Activated gamma-delta T cell (primary cell): ENCODE data around the gene SLMAP.

Experiments used
- DNase-seq: peaks from one replicate; lab custom pipeline; 2025; lab: John Stamatoyannopoulos, UW

SLMAP gene

DNA sequence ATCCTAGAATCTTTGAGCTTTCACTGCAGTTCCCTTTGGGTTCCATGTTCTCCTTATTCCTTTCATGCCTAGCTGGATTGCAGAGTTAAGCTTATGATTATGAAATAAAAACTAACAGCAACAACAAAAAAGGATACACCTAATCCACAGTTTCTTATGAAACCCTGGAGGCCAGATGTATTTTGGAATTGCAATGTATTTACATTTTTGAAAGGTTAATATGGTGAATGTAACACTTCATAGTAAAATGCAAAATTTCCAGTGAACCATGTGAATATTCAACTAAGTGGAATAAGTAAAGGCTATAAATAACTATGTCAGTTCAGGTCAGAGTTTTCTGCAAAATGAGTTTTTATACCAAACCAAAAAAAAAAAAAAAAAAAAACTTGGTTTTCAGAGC is 186.3 kb downstream of the SLMAP start:
- DNase-seq = no peak

DNA sequence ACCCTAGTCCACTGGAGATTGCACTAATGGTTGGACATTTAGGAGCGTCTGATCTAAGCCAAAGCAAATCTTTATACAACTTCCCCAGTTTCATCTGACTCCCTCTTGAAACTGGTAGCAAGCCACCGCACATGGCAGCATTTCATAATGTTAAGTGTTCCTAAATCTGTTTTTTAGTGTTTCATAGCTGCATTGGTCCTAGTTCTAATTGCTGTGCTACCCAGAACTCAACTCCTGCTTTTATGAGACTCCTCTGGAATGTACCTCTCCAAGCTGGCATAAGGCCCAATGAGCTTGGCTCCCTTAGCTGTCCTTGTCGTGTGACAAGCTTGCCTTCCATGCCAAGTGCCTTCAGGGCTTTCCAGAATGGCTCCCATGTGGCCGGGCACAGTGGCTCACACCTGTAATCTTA is 186.8 kb downstream of the SLMAP start:
- DNase-seq = no peak

DNA sequence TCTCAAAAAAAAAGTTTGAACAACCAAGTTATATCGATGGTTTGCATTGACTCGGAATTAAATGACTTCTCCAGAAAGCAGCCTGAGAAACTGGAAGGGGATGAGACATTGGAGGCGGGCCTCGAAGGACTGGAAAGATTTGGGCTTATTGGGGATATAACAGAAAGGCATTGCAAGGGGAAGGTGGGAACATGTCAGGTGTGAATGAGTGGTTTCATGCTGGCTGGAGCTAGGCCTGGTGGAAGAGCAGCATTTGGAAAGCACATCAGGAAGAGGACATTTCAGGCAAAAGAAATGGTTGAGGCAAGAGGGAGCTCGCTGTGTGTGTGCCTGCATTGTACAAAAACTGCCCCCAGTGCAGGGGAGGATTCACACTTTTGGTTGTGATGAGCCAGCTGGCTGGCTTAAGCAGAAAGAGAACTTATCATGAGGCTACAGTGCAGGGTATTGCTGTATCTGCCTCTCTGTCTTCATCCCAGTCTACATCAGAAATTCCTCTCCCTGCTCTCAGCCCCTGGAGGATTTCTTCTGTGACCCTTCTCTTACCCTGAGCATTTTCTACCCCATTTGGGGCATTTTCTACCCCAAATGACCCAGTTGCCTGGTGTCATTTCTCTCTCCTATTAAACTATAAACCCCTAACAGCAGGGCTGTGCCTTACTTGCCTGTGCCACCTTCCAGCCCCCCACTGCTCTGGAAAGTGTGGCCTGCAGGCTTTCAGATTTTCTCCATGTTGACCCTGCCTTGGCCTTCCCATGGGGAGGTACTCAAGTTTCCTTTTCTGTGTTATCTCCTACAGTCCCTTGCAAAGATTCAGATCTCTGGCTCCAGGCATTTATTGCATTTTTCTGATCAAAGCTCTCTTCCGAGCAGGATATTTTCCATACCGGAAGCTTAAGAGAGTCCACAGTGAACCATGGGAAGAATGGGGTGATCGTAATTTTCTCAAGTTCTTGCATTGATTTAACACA is 187.7 kb downstream of the SLMAP start:
- DNase-seq = no peak

DNA sequence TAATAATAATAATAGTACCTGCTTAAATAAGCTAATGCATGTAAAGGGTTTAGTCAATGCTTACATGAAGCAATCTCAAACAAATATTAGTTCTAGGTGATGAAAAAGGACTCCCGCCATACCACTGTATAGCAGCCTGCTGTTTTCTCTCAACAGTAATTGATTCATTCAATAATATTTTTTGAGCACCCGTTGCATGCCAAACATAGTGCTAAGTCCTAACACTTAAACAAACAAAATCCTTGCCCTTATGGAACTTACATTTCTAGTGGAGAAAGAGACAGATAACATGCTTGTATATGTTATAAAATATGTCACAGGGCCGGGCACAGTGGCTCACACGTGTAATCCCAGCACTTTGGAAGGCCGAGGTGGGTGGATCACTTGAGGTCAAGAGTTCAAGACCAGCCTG is 190.9 kb downstream of the SLMAP start:
- DNase-seq = no peak

DNA sequence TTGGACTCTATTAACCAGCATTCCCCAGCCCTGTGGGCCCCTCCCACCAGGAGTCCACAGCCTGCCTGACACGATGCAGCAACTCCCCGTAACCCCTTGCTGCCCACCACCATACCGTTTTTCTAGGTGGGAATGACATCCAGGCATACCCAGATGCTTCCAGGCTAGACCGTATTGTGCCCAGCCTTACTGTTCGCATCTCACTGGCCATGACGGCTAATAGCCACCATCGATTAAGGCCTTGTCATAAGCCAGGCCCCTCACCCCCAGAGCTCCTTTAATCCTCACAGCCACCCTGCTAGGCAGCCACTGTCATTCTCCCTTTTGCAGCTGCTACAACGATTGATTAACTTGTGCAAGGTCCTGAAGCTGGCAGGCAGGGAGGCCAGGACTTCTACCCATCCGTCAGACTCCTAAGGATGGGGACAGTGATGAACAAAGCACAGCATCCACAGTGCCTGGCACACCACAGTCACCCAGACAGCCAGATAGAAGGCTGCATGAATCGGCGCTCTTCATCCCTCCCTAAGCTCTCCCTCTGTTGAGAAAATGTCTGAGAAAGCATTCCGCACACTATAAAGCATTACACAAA is 192.1 kb downstream of the SLMAP start:
- DNase-seq = no peak

DNA sequence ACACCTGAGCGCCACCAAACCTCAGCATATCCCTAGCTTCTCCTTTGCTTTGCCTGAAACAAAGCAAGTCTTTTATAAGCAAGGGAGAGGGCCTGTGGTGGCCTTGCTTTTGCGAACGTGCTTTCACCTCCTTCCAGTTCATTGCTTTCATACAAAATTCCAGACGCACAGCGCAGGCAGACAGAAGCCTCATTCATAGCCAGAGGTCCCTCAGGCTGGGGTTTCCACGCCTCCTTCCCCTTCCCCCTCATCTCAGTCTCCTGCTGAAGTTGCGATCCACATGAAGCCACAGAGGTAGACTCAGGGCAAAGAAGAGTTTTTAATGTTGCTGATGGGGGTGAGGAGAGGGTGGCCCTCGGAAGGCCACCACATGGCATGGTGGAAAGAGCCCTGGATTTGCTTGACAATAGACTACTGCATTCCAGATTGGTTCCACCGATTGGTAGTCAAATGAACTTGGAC is 192.7 kb downstream of the SLMAP start:
- DNase-seq = no peak

DNA sequence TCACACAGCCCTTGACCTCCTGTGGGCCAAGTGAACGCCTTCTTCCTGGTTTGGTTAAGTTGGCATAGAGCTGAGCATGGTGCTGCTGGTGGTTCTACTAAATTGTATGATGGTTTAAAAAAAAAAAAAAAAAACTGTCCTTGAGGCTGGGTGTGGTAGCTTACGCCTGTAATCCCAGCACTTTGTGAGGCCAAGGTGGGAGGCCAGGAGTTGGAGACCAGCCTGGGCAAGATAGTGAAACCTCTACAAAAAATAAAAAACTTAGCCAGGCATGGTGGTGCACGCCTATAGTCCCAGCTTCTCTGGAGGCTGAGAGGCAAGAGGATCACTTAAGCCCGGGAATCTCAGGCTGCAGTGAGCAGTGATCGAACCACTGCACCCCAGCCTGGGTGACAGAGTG is 193.2 kb downstream of the SLMAP start:
- DNase-seq = no peak

DNA sequence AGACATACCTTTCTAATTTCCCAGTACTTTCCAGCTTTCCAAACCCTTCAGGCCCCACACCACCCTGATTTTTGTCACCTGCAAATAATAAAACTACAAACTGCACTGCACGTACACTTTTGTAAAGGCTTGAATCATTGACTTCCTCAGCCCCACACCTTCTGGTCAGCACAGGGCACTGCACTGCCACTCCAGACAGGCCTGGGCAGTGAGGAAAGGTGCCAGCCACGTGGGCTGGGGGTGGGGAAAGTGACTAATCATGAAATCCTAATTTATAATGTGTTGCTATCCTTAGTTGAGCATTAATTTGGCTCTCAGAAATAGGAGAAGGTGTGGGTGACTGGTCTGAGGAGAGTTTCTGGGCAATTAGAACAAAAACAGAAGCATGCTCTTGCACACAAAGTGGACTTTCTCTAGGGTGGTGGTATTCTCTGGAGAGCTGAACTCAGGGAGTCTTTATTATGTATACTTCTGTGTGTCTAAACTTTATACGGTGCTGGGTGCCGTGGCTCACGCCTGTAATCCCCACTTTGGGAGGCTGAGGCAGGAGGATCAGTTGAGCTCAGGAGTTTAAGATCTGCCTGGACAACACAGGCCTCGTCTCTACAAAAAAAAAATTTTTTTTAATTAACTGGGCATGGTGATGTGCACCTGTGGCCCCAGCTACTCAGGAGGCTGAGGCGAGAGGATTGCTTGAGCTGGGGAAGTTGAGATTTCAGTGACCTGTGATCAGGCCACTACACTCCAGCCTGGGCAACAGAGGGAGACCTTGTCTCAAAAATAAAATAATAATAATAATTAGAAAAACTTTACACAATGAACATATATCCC is 193.9 kb downstream of the SLMAP start:
- DNase-seq = no peak

DNA sequence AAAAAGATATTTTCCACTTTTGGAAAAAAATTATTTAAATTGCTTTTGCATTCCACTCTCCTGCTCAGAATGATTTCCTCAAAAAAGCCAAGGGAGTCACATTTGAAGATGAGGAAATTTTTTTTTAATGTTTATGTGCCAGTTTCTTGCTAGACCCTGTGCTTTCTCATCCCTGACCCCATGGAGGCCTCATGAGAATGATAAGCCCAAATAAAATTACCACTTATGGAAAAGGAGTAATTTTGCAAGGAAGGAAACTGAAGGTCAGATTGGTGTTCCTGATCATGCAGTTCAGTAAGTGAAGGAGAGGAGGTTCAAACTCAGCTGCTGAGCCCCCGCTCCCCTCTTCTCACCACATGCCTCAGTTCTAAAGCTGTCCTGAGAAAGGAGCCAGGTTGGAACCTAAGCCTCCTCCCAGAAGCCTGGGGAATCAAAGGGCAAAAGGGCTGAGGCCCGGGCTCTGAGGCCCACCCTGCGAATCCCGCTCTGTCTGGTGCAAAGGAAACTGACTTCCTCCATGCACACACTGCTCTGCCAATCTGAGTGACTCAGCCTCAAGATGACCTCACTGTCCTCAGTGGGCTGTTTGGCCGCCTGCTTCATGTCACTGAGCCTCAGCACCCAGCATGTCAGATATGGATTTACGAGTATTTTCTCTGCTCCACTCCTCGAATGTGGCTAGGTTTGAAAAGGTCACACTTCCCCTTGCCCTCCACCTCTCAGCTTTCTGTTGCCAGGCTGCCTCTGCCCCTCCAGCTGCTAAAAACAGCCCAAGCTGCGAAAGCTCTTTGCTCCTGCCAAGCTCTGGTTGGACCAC is 195.2 kb downstream of the SLMAP start:
- DNase-seq = no peak

DNA sequence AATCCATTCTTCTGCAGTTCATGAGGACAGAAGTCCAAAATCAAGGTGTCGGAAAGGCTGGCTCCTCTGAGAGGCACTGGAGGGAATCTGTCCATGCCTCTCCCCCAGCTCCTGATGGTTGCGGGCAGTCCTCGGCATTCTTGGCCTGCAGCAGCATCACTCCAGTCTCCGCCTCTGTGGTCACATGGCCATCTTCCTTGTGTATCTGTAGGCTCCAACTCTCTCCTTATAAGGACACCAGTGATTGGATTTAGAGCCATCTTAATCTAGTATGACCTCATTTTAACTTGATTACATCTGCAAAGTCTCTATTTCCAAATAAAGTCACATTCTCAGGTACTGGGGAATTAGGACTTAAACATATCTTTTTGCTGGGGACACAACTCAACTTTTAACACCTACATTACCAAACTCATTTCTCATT is 196.1 kb downstream of the SLMAP start:
- DNase-seq = no peak

DNA sequence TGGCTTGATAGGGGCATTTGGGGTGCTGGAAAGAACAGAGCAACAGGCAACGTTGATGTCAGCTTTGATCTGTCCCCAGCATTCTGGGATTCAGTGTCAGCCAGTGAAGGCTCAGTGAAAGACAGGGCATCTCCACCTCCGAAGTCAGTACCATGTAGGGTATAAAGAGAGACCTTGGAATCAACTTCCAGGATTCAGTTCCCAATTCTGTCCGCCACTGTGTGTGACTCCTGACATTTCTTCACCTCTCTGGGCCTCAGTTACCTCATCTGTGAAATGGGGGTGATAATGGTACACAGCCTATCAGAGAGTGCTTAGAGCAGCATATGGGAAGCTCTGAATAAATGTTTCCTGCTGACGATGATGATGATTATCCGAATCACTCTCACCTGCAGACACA is 196.5 kb downstream of the SLMAP start:
- no peak for DNase-seq

DNA sequence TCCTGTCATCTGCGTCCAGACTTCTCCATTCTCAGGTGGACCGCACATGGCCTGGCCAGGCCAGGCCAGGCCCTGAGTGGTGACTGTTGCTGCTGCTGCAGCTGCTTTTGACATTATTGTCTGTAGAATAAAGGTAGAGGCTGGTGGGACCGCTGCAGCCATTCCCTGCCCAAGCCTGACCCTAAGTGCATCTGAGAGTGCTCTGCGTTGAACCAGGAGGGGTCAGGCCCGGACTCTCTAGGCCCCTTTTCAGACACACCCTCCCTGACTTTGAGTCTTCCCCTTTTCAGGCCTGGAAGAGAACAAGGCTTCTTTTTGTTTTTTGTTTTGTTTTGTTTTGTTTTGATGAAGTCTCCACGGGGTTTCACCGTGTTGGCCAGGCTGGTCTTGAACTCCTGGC is 197.5 kb downstream of the SLMAP start:
- DNase-seq = no peak

DNA sequence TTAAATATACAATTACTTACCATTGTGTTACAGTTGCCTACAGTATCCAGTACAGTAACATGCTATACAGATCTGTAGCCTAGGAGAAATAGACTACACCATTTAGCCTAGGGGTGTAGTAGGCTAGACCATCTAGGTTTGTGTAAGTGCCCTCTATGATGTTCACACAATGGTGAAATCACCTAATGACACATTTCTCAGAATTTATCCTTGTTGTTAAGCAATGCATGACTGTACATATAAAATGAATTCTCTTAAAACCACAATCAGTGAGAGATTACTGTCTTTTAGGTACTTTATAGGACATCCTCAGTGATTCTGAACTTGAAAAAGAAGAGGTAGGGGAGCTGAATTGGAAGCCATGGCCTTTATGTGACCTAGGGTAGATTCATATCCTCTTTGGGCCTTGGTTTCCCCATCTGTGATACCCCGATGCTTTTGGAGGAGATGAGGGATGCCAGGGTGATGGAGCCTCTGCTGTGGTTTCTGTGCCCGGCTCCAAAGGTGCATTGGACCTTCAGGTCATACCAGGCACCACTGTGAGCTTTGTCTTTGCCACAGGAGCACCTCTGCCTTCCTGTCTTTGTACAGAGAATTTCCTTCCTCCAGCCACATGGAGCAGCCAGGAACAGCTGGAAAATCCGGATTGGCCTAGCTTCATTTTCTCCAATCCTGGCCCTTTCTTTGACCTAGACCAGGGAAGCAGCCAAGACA is 200.2 kb downstream of the SLMAP start:
- no peak for DNase-seq

DNA sequence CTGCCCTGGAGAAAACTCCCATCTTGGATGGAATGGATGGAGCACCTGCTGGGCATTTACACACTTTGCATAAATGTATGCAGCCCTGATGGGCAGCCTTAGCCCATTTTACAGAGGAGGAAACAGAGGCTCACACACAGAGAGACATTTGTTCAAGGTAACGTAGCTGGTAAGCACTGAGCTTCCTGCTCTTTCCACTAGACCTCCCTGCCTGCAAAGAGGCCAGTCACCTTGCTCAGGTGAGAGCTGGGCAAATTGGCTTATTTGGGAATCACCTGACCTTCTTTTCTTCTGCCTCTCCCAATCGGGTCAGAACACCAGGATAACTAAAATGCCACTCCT is 200.7 kb downstream of the SLMAP start:
- no peak for DNase-seq

DNA sequence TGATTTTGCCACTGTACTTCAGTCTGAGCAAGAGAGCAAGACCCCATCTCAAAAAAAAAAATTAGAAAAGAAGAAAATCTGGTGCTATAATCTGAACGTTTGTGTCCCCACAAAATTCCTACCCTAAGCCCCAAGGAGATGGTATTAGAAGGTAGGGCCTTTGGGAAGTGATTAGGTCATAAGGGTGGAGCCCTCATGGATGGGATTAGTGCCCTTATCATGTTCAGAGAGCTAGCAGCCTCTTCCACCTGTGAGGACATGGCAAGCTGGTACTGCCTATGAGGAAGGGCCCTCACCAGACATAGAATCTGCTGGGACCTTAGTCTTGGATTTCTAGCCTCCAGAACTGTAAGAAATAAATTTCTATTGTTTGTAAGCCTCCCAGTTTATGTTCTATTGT is 201.7 kb downstream of the SLMAP start:
- DNase-seq = no peak

DNA sequence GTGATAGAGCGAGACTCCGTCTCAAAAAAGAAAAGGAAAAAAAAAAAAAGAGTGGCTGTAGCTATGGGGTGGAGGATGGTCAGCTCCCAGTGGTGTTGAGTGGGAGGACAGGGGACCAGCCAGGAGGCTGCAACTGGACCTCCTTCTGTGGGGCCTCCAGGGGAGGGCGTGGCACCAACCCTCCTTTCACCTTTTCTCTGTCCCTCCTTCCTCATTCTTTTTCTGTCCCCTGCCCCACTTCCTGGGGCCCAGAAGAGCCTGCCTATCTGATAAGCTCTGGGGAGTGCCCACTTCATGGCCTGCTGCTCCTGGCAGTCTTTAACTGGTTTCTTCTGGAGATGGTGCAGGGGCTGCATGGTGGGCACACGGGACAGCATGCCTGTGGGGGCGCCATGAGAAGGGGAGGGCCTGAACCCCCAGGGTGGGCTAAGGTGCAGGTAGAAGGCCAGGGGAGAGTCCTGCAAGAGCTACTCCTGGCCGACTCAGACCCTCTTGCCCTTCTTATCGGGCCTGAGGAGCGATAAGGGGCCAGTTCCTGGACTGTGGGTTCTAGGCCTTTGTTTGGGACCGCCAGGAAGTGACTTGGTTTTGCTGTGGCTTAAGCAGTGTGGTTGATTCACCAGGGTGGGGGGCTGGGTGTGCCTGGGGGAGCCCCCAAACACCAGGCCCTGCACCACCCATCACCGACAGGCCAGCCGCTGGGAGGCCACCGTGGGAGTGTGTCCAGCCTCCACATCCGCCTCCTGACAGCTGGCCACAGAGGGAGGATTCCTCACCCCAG is 202.7 kb downstream of the SLMAP start:
- DNase-seq = no peak

DNA sequence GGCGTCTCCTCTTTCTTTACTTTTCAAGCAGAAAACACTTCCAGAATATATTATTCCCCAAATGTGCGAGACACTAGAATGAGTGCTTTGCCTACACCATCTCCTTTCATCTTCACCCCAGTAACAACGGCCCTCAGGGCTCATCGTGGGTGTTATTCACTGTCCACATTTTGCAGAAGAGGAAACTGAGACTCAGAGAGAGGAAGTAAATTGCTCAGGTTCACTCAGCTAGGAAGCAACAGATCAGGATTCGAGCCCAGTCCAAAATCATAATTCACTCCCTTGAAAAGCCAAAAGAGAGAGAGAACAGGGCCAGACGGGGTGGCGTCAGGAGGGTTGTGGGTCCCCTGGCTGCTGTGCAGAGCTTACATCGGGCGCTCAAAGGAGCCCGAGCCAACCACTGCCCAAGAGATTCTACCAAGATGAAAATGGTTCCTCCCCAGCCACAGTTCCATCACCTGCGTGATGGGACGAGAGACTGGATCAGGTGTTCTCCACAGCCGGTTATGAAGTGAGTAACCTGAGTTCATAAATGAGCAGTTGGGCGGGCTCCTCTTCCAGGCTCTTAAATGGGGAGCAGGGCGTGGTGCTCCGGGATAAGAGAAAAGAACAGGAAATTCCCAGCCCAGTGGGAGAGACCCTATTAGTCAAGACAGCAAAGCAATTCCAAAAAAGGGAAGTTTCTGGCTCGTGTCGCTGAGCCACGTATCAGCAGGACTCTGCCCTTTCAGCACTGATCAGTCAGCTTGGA is 203.5 kb downstream of the SLMAP start:
- DNase-seq = no peak

DNA sequence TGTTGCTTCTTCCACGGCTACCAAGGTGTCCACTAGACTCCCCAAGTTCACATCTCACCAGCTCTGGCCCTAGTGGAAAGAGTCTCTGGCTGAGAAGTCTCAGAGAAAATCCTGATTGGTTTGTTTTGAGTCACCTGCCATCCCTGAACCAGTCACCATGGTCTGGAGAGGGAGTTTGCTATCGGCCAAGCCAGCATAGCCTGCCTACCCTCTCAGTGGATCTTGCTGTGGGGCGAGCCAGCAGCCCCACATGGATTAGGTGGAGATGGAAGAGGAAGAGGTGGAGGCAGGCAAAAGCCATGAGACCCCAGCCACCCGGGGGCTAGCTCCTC is 204.0 kb downstream of the SLMAP start:
- no peak for DNase-seq

DNA sequence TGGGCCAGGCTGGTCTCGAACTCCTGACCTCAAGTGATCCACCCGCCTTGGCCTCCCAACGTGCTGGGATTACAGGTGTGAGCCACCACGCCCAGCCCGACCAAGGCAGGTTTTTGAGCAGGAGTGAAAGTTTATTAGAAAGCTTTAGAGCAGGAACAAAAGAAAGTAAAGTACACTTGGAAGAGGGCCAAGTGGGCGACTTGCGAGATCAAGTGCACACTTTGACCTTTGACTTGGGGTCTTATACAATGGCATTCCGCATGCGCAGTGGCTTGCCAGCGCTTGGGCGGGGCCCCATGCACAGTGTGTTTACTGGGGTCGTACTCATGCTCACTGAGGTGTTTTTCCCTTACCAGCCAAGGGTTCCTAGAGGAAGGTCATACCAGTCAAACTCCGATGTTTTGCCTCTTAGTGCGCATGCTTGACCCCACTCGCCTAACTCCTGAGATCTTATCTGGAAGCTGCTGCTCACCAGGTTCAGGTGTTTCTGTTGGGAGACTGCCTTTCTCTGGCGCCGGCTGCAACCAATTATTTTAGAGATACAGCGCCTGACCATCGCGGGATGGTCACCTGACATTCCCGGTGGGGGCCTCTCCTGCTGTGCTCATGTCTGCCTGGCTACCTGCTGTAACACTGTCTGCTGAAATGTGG is 205.2 kb downstream of the SLMAP start:
- no peak for DNase-seq
